Fibroblast of lung (primary cell): Measurements from ENCODE around the gene CARMIL3.

Experiments
- EZH2 ChIP-seq: IDR thresholded peaks from 2 replicates; pipeline ENCODE4 v1.5.1; 2012; ENCODE audit warnings: low read length, control low read depth, mild to moderate bottlenecking; ENCODE audit errors: missing control alignments
- TF ChIP-seq, protein P1 (sequence below), 2 donors: IDR thresholded peaks in 1 of 2; conservative IDR thresholded peaks in 1 of 2; 1 replicate in 1 of 2; 2 replicates in 1 of 2; pipeline ENCODE4 v1.5.1; 2011 to 2012; ENCODE audit warnings: low read length in 2 of 2, control low read depth in 1 of 2, inconsistent platforms in 1 of 2, low read depth in 1 of 2, mild to moderate bottlenecking in 1 of 2

DNA sequence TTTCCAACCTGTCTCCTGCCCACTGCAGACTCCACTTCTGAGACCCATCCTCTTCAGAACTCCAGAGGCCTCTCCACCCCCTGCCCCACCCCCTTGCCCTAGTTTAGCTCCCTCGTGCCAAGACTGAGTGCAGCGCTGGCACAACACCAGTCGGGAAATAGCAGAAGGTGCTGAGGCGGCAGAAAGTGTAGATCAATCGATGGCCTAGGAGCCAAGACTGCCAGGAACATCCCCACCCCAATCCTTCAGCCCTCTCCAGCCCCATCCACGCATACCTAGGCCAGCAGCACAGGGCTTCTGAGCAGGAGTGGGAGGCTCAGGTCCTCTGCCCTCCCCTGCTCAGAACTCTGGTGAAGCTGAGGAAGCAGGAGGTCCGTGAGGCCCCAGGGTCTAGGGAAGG is 20.6 kb downstream of the CARMIL3 start:
- no peak for TF ChIP-seq EZH2
- TF ChIP-seq, protein P1, sequence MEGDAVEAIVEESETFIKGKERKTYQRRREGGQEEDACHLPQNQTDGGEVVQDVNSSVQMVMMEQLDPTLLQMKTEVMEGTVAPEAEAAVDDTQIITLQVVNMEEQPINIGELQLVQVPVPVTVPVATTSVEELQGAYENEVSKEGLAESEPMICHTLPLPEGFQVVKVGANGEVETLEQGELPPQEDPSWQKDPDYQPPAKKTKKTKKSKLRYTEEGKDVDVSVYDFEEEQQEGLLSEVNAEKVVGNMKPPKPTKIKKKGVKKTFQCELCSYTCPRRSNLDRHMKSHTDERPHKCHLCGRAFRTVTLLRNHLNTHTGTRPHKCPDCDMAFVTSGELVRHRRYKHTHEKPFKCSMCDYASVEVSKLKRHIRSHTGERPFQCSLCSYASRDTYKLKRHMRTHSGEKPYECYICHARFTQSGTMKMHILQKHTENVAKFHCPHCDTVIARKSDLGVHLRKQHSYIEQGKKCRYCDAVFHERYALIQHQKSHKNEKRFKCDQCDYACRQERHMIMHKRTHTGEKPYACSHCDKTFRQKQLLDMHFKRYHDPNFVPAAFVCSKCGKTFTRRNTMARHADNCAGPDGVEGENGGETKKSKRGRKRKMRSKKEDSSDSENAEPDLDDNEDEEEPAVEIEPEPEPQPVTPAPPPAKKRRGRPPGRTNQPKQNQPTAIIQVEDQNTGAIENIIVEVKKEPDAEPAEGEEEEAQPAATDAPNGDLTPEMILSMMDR (conservative IDR thresholded peaks at IDR 0.05 in 1 of 2, IDR thresholded peaks at IDR 0.05 in 1 of 2; ENCODE audit: low read depth in 1 of 2, low read length in 2 of 2): no peak
